HG03469 (cell line): Measurements from ENCODE around the gene PRODH2.

Source experiments
- ATAC-seq: cut with Tn5 transposase; IDR thresholded peaks from one replicate; pipeline ENCODE4 v1.9.1; 2021; ENCODE audit warnings: mild to moderate bottlenecking, moderate library complexity, moderate number of reproducible peaks; ENCODE audit not compliant: unreplicated experiment

PRODH2 gene

GRCh38 chr19:35759697-35760096 lies 52.9 kb downstream of the PRODH2 start:
- no peak for ATAC-seq

GRCh38 chr19:35757749-35758608 lies 54.7 kb downstream of the PRODH2 start, which contains the start of gene PROSER3:
PROSER3 (plus strand) TSS chr19:35758176; CDS start chr19:35758216, 40 bp downstream.
- ATAC-seq, result peak; percentile 92

- ATAC-seq, result no peak
Observed at GRCh38 chr19:35757231-35757748, 55.4 kb downstream of the PRODH2 start.

GRCh38 chr19:35756377-35757230 lies 56.0 kb downstream of the PRODH2 start, which contains the start of gene HSPB6:
HSPB6 (minus strand) TSS chr19:35757029; CDS start chr19:35757008, 21 bp downstream.
- no peak for ATAC-seq

- no peak for ATAC-seq
Observed at GRCh38 chr19:35755550-35756376, 56.9 kb downstream of the PRODH2 start.

- no peak for ATAC-seq
Observed at GRCh38 chr19:35755131-35755549, 57.5 kb downstream of the PRODH2 start.

- ATAC-seq, result no peak
Observed at GRCh38 chr19:35754370-35755130, 58.1 kb downstream of the PRODH2 start.

- ATAC-seq, result no peak
Observed at GRCh38 chr19:35753634-35754369, 58.8 kb downstream of the PRODH2 start.

- no peak for ATAC-seq
Observed at GRCh38 chr19:35752746-35753350, 59.8 kb downstream of the PRODH2 start.

- ATAC-seq, result no peak
Observed at GRCh38 chr19:35751839-35752745, 60.6 kb downstream of the PRODH2 start.

GRCh38 chr19:35750167-35750566 lies 62.5 kb downstream of the PRODH2 start:
- ATAC-seq, result no peak
